Endothelial cell of coronary artery (primary cell): ENCODE measurements around the gene MAP1LC3C. TPM values are rescaled to one million over a fixed set of nuclear protein-coding genes. Genes with fewer than 3 reads are reported as not detected.

Source experiments
- total RNA-seq: library from RNA; depleted of rRNA; stranded (reverse); fragments of >200 nt; gene quantifications from 2 replicates; pipeline ENCODE4 v1.2.3, GENCODE V29; 2014

MAP1LC3C gene
- not detected in 2 replicates for total RNA-seq

DNA sequence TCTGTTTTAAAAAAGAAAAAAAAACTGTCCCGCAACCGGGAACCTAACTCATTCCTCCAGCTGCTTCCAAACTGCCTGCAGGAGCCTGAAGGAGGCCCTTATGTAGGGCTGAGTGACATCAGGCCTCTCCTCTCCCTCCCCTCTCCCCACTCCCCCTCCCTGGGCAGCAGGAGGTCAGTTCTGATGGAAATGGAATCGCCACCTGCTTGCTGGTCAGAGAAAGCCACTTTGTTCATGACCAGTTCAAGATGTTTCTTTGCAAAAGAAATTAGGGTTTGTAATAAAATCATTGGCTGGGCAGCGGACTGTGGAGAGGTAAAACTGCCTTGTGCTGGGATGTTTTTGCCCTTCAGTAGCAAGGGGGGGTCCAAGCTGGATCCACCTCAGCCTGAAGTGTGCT is at the start of gene MAP1LC3C:
Gene MAP1LC3C, minus strand, starts transcription at position 73 of the 400 bp plus-strand sequence. CDS start 90 bp downstream, outside the sequence.

DNA sequence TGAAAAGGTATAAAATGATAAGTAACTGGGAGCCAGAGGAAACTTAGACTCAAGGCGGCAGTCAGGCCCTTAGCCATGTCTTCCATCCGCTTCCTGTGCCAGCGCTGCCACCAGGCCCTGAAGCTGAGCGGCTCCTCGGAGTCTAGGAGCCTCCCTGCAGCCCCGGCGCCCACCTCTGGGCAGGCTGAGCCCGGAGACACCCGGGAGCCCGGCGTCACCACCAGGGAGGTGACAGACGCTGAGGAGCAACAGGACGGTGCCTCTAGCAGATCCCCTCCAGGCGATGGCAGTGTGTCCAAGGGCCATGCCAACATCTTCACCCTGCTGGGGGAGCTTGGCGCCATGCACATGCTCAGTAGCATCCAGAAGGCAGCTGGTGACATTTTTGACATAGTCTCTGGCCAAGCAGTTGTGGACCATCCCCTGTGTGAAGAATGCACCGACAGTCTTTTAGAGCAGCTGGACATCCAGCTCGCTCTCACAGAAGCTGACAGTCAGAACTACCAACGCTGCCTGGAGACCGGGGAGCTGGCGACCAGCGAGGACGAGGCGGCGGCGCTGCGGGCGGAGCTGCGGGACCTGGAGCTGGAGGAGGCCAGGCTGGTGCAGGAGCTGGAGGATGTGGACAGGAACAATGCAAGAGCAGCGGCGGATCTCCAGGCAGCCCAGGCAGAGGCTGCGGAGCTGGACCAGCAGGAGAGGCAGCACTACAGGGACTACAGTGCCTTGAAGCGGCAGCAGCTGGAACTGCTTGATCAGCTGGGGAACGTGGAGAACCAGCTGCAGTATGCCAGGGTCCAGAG is 41.0 kb downstream of the MAP1LC3C start, which contains the start of gene BECN2:
Gene BECN2, plus strand, starts transcription at position 76 of the 803 bp plus-strand sequence. Its CDS starts 0 bp downstream, at position 76.

Other genes starting within 250 kb of the MAP1LC3C start
- gene EXO1, start 150.9 kb downstream of the MAP1LC3C start, total RNA-seq: 4.8 and 10.6 TPM in 2 replicates
- gene BECN2, start 41.3 kb downstream of the MAP1LC3C start, total RNA-seq: not detected in 2 replicates